ENCODE measurements around the gene SLC4A8.

The SLC4A8 gene

DNA sequence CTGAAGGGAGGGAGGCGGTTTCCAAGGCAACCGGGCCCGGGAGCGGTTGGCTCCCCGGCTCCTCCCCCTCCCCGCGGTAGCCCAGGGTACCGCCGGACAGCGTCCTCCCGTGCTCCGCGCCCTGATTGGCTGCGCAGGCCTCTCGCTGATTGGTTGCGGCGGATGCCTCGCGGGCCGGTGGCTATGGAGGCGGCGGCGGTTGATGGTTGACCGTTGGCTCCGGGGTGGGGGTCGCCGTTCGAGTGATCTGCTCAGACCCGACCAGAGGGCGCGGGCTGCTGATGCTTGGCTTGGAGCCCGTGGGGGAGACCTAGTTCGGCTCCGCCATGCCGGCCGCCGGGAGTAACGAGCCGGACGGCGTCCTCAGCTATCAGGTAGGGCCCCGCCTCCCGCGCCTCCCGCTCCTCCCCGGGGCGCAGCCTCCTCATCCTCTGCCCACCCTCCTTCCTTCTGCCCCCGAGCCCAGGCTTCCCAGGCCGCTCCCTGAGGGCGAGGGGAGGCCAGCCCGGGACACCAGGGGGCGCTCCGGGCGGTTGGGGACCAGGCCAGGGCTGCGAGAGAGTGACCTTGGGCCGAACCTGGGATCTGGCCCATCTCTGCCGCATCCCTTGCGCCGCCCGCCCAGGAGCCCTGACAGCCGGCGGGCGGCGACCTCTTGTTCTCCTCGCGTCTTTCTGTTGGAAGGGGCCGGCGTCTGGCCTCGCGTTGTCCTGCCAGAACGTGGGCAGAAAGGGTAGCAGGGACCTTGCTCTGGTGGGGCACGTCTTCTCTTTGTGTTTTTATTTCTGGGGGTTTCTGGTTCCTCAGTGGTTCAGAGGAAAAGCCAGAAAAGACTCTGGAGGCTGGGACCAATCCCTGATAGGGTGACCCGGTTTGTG, at the start of gene SLC4A8:
Gene SLC4A8, plus strand, starts transcription at position 170 of the 878 bp plus-strand sequence. Its CDS starts 157 bp downstream, at position 327.
- DNase-seq (ENCODE audit: low read depth in 2 of 2), result peak; percentile 61

DNA sequence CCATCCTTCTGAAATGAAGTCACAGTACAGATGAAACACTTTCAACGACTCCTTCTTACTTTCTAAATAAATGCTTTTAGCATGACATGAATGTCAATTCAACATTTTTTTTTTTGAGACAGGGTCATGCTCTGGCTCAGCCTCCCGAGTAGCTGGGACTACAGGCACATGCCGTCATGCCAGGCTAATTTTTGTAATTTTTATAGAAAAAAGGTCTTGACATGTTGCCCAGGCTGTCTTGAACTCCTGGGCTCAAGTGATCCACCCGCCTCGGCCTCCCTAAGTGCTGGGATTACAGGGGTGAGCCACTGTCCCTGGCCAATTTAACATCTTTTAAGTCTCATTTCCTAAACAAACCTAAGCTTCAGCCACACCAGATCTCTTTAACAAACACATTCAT, 49.8 kb upstream of the SLC4A8 start:
- no peak for DNase-seq (ENCODE audit: low read depth in 2 of 2)

DNA sequence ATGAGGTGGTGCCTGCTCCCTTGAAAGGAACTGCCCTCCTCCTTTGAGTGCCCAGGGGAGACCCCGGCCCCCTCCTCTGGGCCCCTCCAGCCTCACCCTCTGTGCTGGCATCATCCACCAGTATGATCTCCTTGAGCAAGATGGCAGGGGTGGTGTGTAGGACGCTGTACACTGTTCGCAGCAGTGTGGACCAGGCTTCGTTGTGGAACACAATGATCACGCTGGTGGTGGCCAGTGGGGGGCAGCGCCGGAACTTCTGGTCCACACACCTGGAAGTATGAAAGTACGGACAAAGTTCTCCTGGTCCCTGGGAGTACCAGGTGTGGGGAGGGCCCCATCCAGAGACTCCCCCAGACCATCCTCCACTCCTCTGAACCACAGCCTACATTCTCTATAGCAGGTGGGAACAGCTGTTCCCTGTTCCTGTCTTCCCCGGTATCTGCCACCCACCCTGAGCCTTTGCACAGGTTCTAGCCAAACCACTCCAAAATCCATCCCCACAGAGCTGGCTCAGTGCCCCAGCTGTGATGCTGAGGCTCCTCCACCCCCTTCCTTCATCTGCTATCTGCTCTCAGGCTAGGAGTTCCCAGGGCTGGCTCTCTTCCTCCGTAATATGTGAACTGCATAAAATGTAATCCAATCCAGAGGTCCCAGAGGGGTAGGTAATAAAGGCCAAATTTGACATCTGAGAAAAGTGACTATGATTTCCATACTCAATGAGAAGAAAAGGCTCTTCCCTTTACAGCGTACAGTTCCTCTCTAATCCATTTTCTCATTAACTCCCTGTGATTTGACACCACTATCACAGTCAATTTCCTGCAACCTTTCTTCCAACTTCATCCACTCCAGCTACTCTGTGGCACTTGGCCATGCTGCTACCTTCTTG, 47.3 kb upstream of the SLC4A8 start:
- DNase-seq (ENCODE audit: low read depth in 2 of 2), result no peak

DNA sequence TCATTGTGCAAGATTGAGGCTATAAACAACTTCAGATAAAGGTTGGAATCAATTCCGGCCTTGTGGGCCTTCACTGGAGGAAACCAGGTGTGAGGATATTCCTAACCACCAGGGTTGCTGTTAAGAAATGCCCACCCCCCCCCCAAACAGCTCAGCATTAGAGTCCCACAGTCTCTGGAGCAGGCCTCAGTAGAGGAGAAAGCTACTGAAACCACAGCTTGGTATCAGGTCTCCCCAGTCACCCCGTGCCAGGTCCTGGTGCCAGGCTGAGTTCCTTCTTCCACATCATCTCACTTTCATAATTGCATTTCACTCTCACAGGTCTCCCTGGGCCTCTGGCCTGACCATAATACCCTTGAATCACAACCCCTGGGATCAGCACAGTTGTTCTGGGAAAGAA, 45.9 kb upstream of the SLC4A8 start:
- no peak for DNase-seq (ENCODE audit: low read depth in 2 of 2)

DNA sequence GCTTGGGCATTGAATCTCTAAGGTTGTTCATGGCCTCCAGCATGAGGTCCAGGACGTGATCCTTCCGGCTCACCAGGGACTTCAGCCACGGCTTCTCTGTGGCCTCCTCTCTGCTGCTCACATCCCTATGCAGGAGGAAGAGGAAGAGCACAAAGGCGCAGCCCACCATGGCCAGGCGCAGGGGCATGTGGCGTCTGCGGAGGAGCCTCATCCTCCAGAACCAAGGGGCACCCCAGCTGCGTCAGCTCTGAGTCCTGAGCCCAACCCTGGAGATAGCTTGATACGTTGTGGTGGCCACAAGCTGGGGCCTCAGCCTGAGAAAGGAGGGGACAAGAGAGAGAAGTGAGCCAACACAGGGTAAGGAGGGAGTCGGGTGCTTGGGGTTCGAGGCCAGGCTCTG, 45.1 kb upstream of the SLC4A8 start:
- DNase-seq (ENCODE audit: low read depth in 2 of 2), result no peak

DNA sequence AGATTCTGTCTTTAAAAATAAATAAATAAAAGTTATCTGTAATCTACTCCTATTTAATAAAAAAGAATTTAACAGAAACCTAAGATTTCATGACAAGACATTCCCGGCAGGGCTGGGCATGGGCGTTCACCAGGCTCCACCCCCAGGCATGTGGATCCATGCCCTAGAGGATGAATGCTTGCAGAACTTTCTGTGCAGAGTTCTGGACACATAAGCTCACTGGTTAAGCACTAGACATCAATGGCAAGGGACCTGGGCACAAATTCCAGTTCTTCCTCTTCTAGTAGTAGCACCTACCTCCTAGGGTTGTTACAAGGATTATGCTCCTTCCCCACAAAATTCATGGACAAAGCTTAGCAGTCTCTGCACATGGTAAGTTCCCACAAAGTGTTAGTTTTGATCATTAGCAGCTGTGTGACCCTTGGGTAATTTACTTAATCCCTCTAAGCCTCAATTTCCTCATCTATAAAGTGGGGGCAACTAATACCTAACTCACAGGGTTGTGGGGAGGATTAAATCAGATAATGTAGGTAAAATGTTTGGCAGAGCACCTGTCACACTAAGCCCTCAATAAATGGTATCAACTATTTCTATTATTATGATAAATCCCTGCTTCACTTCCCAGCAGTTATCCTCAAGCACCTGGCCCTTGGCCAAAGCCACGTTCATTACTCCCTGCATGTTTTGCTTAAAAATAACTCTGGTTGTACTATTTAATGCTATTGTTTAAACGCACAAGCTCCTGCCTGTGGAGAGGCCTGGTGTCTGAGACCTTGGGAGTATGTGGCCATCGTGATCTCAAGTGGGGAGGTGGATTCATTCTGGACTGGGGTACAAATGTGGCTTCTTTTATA, 43.2 kb upstream of the SLC4A8 start:
- DNase-seq (ENCODE audit: low read depth in 2 of 2), result no peak

DNA sequence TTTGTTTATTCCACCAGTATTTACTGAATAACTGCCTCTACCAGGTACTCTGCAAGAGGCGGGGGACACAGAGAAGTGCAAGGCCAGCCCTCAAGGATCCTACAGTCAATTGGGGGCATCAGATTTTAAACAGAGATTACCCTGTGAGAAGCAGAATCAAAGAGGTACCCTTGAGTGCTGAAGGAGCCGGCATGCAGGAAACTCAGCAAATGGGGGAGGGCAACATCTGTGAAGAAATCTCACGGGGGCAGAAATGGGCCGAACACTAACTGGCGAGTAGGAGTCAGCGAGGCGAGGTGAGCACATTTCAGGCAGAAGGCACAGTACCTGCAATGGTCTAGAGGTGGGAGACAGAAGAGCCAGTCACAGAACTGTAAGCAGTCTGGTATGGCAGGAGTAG, 42.5 kb upstream of the SLC4A8 start:
- no peak for DNase-seq (ENCODE audit: low read depth in 2 of 2)

DNA sequence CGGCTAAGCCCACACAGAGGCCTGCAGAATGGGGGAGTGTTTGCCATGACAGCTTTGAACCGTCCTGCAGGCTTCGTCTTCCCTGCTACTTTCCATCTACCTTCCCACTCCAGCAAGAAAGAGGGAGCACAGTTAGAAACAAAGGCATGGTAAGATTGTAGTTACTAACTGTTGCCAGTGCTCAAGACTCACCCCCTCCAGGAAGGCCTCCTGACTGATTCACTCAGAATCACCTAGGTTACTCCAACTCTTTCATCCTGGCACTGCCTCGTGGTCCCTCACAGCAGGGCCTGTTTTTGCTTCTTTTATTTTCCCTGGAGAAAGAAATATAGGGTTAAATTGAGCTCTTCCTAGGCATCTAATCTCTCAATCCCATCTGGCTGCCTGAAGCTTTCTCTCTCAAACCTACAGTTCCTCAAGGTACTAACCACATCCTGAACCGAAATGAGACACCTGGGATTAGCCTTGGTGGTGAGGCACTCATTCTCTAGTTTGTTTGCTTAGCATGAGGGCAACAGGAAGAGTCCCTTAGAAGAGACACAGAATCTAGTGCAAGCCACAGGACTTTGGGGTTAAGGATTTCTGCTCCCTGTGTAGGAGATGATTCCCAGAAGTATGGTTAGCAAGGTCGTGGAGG, 41.2 kb upstream of the SLC4A8 start:
- DNase-seq (ENCODE audit: low read depth in 2 of 2), result no peak

DNA sequence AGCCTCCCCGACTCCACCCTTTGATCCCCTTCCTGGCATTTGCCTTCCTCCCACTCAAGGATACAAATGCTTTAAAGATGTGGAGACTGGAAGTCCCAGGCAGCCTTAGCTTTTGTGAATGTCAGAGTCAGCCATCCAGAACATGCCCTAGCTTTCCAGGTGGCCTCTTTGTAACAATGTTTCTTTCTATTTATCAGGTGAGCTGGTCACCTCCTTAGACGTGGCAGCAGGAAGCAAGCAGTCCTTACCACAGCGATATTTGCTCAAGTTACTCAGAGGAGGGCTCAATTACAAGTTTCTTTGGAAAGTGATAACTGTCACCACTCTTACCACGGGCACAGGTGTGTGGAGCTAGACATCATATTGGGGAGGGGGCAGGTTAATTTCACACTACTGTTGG, 38.3 kb upstream of the SLC4A8 start:
- DNase-seq (ENCODE audit: low read depth in 2 of 2), result no peak

DNA sequence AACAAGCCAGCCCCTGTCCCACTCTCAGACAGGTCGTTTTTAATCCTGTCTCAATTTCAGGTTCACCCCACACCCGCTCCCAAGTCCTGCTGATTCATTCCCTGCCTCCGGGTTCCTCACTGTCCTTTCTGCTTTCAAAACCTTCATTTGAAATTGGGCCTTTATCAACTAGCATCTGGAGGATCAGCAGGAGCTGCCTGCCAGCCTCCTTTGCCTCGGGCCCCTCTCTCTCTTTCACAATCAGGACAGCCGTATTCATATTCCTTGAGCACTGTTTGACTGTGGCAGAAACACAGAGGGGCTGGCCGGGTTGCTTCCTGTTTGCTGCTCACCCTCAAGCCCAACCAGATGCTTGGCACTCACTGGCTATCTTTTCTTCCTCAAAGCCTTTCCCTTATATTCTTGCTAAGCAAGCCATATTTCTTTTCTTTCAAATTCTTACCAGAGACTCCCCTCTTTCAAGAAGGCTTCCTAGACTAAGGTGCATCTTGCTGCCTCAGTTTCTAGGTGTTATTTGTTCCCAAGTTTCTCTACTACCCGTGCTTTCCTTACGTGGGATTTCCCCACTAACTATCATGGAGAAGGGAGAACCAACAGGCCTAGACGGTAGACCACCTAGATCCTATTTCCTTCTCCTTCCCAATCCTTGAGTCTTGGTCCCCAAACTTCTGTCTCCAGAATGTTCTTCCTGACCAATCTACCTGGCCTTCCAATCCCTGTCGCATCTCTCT, 36.4 kb upstream of the SLC4A8 start:
- DNase-seq (ENCODE audit: low read depth in 2 of 2), result no peak

DNA sequence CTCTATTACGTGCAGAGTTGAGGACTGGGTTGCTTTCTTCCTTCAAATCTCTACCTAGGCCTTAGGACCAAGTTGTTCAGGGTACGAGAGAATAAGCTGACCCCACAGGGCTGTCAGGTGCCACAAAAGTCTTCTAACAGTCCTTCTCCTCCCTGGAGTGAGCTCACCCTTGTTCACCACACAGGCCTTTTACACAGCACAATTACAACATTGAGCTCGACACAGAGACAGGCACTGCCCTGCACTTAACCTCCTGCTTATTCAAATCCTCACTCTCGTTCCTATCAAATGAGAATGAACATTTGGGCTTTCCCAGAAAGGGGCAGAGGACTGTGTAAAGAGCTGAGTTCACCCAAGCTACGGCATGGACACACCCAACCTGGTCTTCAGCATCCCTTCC, 35.8 kb upstream of the SLC4A8 start:
- no peak for DNase-seq (ENCODE audit: low read depth in 2 of 2)

DNA sequence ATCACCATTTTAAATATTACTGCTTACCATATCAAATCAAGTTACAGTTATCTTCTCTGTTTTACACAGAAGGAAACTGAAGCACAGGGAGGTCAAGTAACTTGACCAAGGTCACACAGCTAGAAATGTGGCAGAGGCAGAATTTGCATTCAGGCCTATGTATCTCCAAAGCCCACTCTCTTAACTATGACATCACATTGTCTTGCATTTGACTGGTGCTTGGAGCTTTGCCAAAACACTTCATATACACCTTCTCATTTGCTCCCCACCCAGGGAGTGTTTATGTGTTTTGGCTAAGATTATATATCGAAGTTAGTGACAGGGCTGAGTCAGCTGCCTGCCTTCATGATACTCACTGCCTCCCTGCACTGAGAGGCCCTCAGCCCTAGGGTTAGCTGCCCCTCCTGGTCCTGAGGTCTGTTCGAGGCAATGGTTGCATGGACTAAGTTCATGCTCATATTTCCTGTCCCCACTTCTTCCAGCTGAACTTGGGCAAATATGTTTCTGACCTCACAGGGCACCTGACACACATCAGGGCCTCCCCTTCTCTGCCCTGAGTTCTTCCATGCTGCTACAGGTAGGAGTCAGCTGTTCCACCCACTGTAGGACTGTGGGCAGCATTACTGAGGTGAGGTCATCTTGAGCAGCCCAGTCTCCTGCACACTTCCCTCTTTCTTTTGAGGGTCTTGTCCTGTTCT, 35.2 kb upstream of the SLC4A8 start:
- no peak for DNase-seq (ENCODE audit: low read depth in 2 of 2)

DNA sequence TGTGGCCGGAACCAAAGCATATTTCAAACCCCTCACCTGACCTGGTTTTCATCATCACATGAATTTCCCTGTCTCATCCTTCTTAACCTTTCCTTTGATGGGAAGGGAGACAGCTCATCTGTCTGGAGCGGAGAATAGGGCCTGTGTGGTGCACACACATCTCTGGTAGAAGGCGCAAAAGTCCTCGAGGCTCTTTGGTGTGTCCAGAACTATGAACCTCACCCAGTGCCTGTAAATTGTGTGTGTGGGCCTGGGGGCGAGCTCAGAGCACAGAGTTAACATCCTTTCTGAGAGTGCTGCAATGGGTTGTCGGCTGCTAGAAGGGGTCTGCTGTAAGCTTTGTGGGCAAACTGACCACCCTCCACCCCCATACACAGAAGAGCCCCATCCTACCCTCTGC, 34.2 kb upstream of the SLC4A8 start:
- no peak for DNase-seq (ENCODE audit: low read depth in 2 of 2)

DNA sequence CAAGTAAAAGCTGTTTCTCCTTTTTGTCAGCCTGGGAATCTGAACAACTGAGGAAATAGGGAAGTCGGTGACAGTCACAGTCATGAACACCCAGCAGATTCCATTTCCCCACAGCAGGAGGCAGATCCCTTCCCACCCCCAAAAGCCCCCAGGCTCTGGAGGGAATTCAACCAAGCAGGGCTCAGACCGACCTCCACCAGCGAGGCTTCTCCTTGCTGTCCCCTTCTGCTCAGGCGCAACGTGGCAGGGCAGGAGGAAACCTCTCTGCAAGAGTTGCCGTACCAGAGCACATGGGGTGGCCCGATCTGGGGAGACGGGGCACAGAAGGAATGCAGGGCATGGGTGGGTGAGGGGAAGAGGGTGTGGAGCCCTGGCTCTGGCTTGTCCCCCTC, 33.7 kb upstream of the SLC4A8 start:
- no peak for DNase-seq (ENCODE audit: low read depth in 2 of 2)

DNA sequence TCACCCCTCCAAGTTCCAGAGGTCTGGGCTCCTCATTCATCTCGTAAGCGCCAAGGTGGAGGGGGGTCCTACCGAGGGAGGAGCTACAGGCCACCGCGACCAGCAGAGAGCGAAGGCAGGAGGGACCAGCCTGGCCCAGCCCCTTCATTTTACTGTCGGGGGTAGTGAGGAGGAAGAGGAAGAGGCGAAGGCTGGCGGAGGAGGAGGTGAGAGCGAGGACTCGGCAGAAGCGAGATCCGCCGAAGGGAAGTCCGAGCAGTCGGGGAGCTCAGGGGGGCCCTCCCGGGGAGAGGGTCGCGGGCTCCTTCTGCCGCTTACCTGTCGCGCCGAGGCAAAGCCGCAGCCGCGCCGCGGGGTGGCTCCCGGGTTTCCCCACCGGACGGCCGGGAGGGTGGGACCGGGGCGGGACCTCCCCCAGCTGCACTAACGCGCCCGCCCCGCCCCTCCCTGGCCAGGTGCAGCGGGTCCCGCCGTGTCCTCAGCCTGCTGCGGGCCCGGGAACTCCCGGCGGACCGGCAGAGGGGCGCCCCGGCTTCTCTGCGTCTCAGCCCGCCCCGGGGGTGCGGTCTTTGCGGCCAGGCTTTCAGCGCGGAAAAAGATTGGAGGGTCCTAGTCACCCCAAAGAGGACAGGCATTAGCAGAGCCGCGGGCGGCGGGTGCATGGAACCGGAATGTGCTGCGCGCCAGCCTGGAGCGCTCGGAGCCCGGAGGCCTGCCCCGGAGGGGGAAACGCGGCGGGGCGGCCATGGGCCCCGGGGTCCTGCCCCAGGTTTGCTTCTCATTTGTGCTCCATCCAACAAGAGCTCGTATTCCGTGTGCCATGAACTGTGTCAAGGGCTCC, 33.1 kb upstream of the SLC4A8 start, which contains the start of gene GALNT6:
Gene GALNT6, minus strand, starts transcription at position 124 of the 841 bp plus-strand sequence. CDS start 11,625 bp downstream, outside the sequence.
- DNase-seq (ENCODE audit: low read depth in 2 of 2), result no peak

DNA sequence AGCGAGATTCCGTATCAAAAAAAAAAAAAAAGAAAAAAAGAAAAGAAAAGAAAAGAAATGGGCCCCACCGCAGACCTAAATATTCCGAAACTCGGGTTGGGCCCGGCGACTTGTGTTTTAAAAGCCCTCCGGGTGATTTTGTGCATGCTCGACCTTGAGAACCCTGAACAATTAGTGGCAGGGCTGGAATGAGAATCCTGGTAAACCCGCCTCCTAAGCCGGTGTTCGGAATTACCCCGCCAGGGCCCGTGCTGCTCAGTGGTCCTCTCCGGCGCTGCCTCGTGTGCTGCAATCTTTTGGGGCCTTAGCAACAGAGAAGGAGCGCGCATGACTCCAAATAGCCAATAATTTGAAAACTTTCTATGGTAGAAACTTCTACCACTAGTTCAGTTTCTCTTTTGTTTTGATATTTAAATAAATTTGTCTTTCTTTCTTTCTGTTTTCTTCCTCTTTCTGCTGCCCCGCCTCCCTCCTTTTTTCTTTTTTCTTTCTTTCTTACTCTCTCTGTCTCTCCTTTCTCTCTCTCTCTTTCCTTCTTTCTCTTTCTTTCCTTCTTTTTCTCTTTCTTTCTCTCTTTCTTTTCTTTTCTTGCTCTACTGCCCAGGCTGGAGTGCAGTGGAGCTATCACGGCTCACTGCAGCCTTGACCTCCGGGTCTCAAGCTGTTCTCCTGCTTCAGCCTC, 31.9 kb upstream of the SLC4A8 start:
- DNase-seq (ENCODE audit: low read depth in 2 of 2), result no peak

DNA sequence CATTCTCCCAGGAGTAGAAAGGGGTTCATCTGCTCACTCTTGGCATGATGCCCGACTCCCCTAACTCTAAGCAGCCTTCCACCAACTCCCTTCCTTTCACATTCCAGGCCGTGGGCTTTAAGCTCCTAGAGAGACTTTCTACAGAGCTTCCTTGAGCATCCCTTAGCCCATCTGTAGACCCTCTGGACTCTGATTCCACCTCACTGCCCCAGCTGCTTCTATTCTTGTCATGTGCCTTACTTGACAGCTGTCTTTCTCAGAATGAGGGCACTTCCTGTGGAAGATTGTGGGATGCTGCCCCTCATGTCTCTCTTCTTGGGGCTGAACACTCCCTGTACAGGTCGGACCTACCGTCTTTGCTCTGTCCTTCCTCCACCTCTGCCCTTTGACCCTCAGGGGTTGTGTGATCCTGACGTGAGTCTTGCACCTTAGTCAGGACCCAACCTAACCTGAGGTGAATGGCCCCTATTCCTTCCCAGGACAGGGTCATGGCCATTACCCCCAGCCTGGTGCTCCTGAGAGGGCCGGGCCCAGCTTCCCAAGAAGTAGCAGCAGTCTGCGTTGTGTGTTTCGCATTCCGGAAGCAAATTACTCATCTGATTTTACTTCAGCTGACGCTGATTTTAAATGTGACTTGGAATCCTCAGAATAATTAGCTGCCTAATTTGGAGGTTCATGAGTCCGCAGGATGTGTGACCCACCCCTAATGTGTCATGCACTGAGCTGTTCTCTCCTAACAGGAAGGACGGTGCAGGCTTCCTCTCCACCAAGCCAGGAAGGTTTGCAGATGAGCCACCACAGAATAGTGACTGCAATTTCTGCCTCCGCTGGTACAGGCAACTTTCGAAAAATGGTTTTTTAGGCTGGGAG, 30.7 kb upstream of the SLC4A8 start:
- peak; percentile 75 to 77 for DNase-seq (ENCODE audit: low read depth in 2 of 2)
